Stimulated activated CD8-positive, alpha-beta memory T cell treated with anti-CD3 and anti-CD28 coated beads, Interleukin-12 subunit alpha, Interleukin-12 subunit beta, amount 100 ng/mL, for 24 hours (primary cell): ENCODE measurements around the gene DNAH2.

Source experiments
- DNase-seq: peaks from one replicate; pipeline ENCODE4 v3.0.0-alpha.2; 2020; ENCODE audit errors: extremely low read depth

Gene DNAH2

DNA sequence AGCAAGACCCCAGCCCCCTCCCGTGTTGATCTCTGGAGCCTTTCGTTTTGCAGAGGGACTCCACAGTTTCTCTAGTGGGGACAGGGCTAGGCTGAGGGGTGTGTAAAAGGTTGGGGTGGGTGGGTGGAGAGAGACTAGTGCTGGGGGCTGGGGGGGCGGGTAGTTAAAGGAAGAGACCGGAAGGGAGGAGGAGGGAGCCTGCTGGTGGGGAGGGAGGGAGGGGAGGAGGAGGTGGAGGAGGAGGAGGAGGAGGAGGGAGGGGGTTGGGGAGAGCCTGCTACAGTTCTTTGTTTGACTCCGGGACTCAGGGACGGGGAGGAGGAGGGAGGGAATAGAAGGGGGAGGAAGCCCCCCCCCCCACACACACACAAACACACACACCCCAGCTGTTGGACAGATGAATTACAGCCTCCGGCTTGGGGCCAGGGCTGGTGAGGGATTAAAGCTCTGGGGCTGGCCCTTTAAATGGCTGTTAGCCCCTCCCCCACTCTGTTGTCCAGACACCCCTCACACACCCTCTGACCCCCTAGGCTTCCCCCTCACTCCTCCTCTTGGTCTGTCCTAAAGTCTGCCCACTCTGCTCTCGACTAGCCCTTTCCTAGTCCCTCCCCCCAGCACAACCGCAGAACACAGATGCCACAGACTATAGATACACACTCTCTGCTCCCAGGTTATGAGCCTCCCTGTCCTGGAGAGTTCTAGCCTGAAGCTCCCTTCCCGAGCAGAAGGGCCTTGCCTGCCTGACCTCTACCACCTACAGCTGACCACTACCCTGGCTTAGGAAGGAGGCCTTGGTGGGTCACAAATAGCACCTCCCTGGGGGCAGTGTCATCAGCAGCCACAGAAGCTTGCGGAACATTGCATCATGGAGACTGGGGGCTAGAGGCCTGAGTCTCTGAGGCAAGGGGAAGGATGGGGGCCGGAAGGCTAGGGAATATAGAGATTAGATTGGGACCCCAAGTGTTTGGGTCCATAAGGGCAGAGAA is 120.8 kb downstream of the DNAH2 start:
- DNase-seq = no peak

DNA sequence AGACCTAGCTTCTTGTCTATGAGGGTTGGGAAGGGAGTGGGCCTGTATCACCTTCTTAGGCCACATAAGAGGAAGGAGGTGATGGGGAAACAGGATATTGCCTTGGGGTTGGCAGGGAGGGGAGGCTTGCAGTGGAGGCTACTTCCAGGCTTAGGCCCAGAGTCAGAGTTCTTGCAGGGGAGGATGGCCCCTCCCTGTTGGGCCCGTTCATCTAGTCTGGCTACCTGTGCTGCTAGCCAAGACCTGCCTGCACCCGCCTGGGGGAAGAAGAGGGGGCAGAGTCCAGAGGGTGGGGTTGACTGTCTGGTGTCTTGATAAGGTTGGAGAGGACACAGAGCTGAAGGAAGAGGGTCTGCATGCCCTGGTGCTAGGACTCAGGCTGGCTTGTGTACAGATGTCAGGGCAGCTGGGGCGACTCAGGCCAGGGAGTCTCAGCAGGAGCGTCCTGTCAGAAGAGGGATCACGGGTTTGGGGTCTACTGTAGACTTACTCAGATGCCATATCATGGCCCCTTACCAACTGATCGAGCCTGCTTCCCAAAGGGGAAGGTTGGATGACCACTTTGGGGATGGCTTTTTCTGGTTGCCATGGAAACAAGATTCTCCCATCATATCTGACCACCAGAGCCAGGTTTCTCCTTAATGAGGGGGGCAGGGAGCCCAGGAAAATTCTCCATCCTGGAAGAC is 121.8 kb downstream of the DNAH2 start:
- DNase-seq = no peak

DNA sequence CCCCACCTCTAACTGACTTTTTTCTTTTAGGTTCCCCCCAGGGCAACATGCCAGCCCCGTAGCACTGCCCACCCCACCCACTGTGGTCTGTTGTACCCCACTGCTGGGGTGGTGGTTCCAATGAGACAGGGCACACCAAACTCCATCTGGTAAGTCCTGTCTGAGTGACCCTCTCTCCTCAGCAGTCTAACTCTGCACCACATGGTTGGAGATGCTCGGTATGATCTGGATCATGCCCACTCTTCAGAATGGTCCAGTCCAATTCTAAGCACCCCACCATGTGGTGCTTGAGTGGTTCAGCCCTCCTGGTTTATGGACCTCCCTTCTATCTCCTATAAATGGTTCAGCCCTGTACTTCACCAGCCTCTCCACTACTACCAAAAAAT is 122.3 kb downstream of the DNAH2 start:
- no peak for DNase-seq

DNA sequence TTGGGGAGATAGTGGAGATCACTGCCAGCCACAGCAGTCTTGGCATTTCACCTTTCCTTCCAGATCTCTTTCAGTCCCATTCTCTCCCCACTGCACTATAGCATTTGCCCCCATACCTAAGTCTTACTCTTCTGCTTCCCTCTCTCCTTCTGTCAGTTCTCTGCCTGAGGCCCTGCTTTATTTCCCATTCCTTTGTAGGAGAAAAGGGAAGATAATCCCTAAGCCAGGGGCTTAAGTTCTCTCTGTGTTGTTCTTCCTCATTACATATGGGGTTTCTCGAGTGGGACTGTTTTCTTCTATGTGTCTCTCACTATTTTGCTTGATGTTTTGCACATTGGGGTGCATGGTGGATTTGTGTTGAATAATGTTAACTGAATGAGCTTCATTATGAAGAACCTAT is 122.9 kb downstream of the DNAH2 start:
- no peak for DNase-seq

DNA sequence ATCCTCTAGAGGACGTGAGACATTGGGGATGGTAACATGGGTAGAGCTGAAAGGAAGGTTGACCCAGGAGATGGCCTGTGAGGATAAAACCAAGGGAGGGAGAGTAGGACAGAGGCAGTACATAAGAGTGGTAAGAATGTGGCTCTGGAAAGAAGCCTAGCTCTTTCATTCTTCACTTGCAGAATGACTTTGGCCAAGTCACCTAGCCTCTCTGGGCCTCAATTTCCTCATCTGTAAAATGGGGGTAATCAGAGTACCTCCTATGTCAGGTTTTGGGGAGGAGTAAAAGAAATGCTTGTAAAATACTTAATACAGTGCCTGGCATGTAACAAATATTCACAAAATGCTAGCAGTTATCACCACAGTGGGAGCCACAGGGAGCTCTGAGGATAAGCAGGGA is 123.3 kb downstream of the DNAH2 start:
- no peak for DNase-seq

DNA sequence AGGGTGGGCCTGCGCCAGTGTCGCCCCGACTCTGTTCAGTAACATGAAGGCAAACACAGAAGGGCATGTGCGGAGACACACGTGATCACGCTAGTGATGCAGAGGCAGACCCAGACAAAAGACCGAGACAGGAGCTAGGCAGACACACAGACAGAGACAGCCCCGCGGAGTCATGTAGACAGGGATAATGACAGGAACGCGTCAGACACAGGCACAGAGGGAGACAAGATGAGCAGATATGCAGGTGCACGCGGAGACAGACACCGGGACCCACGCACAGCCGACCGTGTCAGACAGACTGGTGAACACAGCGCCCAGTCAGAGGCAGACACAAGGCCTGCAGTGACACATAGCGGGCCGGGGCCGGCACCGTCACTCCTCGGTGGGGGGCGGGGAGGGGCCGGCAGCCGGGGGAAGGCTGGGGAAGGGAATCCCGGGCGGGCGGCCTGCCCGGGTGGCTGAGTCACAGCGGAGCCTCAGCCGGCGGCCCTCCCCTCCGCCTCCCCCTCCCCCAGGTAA is 123.9 kb downstream of the DNAH2 start:
- DNase-seq = peak; percentile 83

DNA sequence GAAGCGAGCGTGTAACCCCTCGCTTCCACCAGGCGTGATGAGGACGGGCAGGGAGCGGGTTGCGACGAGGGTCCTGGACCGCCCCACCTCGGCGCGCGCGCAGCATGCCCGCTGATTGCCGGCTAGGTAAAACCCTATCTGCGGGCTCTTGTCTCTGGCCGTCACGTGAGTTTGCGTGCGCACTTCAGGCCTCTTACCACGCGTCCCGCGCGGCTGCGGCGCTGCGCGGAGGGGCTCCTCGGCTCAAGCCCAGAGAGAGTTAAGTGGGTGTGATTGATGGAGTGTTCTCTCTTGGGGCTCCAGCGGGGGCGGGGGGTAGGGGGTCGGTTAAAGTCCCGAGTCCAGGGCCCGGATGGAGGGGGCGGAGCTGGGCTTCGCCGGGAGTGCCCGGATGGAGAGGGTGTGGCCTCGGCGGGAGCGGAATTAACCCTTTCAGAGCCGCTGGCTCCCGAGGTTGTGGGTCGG is 124.4 kb downstream of the DNAH2 start:
- DNase-seq = peak; percentile 66

DNA sequence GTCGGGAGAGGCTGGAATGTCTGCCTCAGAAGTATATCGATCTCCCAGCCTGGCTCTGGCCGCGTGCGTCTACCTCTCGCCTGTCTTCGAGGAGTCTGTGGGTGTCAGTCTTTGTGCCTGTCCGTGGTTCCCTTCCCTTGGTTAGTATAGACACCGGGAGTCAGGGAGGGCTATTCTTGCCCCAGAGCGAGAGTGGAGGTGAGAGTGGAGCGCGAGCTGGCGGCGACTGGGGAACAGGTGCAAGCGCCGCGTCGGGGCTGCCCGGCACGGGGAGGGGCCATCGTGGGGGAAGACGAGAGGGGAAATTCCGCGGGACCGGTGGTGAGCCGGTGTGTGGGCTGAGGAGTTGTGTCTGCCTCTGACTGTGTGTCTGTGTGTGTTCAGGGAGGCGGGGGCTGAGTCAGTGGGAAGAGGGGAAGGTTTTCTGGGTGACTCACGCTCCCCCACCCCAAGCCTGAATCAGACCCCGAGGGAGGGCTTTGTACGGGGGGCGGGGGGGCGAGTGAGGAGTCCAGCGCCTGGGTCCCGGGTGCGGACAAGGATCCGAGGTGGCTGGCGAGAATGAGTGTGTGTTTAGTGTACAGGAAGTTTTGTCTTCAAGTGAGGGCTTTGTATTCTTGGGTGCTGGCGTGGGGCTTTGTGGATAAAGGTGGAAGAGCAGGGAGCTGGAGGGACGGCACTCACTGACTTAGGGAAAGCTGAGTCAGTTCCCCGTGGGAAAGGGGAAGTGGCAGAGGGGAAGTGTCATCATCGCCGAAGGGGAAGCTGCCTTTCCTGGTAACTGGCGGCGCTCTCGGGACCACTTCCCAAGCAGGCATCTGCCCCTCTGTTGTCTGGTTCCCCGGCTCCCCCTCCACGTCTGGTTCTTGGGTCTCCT is 125.1 kb downstream of the DNAH2 start:
- DNase-seq = peak; percentile 93

DNA sequence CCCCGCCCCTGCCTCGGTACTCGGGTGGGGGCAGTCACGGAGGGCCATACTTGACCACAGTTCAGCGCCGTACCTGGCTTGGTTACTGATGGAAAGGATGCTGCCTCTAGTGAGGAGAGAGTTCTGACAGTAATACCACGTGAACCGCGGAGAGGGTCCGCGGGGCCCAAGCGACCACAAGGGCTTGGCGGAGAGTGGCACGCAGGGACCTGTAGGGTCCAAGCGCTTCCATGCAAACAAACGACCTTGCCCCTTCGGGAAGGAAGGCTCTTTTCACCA is 125.7 kb downstream of the DNAH2 start:
- no peak for DNase-seq

DNA sequence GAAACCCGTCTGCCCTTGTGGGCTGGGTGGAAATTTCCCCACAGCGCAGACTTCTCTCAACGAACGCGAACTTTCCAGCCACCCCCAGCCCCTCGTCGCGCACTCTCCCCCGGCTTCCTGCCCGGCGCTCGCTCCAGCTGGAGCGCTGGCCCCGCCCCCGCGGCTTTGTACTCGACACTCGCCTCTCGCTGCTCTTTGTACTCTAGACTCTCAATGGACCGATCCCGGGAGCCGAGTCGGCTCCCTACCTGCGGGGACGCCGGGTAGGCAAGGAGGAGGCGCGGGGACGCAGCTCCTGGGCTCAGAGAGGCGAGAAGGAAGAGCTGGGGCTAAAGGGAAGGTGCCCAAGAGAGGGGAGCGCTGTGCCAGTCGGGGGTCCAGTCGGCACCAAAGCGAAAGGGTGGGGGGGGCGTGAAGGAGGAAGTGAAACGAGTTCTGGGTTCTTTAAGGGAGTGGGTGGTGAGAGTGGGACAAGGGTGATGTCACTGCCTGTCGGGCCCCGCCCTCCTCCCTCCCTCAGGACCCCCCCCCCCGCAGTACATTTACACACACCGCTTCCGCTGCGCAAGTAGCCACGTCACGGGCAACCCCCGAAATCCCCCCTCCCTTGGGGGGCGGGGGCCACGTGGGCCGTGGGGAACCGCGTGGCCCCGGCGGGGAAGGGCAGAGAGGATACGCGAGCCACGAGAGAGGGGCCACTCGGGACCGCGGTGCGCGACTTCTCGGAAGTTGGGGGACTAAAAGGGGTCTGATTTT is 126.2 kb downstream of the DNAH2 start:
- DNase-seq = peak; percentile 77

DNA sequence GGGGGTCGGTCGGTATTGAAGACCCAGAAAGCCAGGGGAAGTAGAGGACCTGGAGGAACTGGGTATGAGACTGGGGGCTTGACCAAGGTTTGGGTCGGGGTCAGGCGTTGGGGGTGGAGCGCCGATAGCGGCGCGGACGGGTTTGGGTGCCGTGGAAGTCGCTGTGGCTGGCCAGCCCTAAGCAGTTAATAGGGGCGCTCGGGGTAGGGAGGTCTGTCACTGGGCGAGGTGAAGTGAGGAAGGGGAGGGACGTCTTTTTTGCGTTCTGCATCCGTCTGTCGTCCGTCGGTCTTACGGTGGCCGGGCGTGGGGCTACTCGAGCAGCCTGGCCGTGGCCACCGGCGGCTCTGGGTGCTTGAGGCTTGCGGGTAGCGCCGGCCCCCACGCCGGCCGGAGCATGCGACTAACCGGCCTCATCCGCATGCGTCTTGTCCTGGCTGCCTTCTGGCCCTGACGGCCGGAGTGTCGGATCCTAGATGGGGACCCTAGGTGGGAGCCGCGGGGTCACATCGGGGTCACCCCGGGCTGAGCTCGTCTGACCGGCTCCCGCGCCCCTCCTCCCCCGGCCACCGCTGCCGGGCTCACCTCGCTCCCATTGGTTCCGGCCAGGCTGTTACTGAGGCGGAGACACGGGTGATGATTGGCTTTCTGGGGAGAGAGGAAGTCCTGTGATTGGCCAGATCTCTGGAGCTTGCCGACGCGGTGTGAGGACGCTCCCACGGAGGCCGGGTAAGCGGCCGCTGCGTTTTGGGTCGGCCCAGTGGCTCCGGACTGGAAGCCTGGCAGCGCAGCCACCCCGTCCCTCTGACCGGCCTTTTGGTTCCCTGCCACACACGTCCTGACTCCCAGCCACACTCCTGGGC is 127.0 kb downstream of the DNAH2 start:
- peak; percentile 77 for DNase-seq

DNA sequence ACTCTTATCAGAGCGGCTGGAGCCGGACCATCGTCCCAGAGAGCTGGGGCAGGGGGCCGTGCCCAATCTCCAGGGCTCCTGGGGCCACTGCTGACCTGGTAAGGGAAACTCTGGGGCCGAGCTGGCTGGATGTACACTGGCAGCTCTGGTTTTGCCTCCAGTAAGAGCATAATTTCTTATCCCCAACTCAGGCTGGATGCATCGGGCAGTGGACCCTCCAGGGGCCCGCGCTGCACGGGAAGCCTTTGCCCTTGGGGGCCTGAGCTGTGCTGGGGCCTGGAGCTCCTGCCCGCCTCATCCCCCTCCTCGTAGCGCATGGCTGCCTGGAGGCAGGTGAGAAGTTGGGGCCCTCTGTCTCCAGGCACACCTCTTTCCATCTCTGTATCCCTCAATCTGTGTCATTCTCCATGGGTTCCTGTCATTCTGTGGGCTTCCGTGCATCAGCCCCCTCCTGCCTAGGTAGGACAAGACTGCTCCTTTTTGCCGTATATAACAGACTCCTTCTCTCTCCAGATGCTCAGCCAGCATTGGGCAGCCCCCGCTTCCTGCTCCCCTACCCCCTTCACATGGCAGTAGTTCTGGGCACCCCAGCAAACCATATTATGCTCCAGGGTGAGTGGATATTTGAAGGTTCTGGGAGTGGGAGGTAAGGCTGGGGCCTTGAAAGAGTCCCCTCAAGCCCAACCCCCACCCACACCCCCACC is 128.0 kb downstream of the DNAH2 start:
- no peak for DNase-seq

DNA sequence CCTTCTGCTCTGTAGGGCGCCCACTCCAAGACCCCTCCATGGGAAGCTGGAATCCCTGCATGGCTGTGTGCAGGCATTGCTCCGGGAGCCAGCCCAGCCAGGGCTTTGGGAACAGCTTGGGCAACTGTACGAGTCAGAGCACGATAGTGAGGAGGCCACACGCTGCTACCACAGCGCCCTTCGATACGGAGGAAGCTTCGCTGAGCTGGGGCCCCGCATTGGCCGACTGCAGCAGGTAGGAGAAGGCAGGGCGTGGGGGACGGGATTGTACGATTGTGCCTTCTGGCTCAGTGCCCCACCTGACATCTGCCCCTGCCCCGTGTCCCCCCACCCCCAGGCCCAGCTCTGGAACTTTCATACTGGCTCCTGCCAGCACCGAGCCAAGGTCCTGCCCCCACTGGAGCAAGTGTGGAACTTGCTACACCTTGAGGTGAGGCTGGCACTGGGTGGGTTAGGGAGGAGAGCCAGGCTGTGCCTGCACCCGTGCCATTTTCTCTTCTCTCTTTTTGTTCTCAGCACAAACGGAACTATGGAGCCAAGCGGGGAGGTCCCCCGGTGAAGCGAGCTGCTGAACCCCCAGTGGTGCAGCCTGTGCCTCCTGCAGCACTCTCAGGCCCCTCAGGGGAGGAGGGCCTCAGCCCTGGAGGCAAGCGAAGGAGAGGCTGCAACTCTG is 128.7 kb downstream of the DNAH2 start:
- no peak for DNase-seq

DNA sequence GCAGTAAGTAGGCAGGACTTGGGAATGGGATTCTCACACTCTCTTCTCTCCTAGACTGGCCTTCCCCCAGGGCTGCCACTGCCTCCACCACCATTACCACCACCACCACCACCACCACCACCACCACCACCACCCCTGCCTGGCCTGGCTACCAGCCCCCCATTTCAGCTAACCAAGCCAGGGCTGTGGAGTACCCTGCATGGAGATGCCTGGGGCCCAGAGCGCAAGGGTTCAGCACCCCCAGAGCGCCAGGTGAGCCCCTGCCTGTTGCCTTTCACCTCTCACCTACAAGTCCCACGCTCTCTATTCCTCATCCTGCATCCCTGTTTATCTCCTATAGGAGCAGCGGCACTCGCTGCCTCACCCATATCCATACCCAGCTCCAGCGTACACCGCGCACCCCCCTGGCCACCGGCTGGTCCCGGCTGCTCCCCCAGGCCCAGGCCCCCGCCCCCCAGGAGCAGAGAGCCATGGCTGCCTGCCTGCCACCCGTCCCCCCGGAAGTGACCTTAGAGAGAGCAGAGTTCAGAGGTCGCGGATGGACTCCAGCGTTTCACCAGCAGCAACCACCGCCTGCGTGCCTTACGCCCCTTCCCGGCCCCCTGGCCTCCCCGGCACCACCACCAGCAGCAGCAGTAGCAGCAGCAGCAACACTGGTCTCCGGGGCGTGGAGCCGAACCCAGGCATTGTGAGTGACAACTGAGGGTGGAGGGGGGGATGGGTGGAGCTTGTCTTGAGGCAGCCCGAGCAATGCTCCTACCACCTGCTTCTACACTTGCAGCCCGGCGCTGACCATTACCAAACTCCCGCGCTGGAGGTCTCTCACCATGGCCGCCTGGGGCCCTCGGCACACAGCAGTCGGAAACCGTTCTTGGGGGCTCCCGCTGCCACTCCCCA is 129.5 kb downstream of the DNAH2 start:
- no peak for DNase-seq

DNA sequence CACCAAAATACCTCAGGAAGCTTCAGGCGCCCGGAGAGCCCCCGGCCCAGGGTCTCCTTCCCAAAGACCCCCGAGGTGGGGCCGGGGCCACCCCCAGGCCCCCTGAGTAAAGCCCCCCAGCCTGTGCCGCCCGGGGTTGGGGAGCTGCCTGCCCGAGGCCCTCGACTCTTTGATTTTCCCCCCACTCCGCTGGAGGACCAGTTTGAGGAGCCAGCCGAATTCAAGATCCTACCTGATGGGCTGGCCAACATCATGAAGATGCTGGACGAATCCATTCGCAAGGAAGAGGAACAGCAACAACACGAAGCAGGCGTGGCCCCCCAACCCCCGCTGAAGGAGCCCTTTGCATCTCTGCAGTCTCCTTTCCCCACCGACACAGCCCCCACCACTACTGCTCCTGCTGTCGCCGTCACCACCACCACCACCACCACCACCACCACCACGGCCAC is 130.6 kb downstream of the DNAH2 start:
- no peak for DNase-seq

DNA sequence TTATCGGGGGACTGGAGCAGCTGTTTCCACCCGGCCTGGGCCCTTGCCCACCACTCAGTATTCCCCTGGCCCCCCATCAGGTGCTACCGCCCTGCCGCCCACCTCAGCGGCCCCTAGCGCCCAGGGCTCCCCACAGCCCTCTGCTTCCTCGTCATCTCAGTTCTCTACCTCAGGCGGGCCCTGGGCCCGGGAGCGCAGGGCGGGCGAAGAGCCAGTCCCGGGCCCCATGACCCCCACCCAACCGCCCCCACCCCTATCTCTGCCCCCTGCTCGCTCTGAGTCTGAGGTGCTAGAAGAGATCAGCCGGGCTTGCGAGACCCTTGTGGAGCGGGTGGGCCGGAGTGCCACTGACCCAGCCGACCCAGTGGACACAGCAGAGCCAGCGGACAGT is 131.2 kb downstream of the DNAH2 start:
- no peak for DNase-seq

DNA sequence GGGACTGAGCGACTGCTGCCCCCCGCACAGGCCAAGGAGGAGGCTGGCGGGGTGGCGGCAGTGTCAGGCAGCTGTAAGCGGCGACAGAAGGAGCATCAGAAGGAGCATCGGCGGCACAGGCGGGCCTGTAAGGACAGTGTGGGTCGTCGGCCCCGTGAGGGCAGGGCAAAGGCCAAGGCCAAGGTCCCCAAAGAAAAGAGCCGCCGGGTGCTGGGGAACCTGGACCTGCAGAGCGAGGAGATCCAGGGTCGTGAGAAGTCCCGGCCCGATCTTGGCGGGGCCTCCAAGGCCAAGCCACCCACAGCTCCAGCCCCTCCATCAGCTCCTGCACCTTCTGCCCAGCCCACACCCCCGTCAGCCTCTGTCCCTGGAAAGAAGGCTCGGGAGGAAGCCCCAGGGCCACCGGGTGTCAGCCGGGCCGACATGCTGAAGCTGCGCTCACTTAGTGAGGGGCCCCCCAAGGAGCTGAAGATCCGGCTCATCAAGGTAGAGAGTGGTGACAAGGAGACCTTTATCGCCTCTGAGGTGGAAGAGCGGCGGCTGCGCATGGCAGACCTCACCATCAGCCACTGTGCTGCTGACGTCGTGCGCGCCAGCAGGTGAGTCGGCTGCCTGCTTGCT is 131.7 kb downstream of the DNAH2 start:
- DNase-seq = no peak
